GM12891 (cell line): Measurements from ENCODE around the gene PTPRN2.

Experiments
- POLR2A ChIP-seq: IDR thresholded peaks from 2 replicates; pipeline ENCODE4 v1.6.1; 2011; ENCODE audit warnings: low read depth, low read length, control low read depth
- POLR2AphosphoS5 ChIP-seq: IDR thresholded peaks from 2 replicates; pipeline ENCODE4 v1.6.1; 2011; ENCODE audit warnings: low read depth, low read length, control low read depth
- SPI1 ChIP-seq: IDR thresholded peaks from 2 replicates; pipeline ENCODE4 v1.6.1; 2011; ENCODE audit warnings: low read depth, low read length, control low read depth
- TAF1 ChIP-seq: IDR thresholded peaks from 2 replicates; pipeline ENCODE4 v1.6.1; 2011; ENCODE audit warnings: low read depth, low read length, control low read depth

GRCh38 chr7:158042156-158042880 is 545.3 kb downstream of the PTPRN2 start:
- no peak for TF ChIP-seq POLR2A
- TF ChIP-seq TAF1: no peak
- no peak for TF ChIP-seq POLR2AphosphoS5
- no peak for TF ChIP-seq SPI1
